NCI-H2196 (cell line): ENCODE data around the gene DLG2.

Experiments used
- DNase-seq: peaks from one replicate; lab custom pipeline; 2025; ENCODE audit not compliant: unreplicated experiment; lab: John Stamatoyannopoulos, UW

Gene DLG2

DNA sequence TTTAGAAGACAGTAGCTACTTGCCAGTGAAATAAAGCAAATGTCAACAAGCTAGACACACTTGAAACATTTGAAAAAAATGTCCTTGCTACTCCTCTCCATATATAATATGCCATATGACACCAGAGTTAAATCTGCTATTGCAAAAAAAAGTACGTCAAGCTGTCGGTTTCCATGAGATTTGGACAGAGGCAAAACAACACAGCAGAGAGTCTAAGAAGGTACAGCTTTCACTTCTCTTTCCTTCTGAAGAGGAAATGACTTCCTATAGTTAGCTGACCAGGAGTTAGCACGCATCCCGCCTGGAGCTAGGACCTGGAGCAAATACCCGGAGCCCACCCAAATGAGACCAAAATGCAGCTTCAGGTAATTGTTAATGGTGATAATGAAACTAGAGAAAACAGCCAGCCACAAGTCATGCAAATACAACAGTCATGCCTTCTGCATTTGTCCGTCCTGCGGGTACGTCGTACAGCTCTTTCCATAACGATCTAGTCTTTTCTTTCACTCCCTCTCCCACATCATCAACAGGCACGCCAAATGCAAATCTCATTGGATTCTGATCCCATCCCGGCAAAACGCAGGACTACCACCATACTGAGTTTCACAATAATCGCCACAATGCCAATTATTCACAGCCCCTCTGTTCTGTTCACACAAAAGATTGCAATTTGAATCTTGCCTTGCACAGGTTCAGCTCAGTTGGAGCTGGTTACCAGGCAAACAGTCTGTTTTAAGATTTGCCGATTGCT, 1945.9 kb downstream of the DLG2 start:
- no peak for DNase-seq

DNA sequence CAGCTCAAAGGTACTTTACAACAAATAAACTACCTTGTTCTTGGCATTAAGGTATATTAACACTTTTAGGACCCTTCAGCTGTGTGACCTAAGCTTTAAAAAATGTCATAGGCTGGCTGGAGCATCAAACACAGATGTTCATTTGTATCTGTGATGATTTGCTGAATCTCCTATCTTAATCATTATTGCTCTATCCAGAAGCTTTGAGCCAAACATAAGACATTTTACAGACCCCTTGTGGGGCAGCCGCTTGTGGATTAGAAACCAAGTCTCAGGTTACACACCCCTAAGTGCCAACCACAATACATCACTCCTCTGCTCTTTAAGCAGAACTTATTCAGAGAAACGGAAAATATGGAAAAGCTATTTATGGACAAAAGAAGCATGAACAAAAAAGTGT, 1946.8 kb downstream of the DLG2 start:
- DNase-seq: no peak

DNA sequence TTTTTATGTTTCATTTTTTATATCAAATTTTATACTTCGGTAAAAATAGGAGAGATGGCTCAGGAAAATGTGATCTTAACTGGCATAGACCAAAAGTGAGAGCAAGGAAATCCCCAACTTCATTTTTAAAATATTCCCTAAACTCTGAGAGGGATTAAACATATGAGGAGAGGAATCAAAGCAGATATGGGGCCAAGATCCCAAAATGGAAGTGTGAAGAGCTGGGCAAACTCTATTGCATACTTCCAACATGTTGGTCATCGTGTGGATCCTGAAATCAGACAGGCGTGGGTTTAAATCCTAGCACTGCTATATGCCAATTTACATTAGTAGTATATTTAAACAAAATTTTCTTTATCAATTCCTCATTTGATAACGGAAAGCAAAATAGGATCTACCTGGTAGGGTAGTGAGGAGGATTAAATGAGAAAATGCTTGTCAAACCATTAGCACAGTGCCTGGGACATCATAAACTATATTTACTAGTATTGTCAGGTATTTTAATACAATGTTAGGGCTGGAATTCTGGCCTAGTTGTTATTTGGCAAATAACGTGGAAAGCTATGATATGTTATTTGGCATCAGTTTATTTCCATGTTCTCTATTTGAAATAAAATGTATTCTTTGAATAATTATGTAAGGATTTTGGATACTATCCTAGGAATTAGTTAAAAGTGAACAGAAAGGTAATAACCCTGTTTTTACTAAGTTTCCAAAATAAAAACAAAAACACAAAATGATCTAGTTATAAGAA, 1948.1 kb downstream of the DLG2 start:
- DNase-seq: no peak

DNA sequence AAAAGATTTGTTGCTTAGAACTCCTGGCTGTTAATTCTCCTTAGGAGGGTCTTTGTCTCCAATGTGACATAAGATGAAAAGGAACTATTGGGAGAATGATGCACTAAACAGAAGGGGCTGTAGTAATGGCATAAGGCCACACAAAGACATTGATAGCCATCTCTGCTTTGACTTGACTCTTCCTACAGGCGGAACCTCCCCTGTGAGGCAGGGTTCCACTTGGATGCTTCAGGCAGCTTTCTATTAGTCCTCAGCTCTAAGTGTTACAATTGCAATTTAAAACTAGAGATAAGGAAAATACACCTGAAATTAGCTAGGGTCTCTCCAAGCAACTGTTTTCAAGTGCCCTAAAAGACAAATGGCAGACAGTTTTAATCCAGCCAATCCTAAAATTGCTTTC, 1949.4 kb downstream of the DLG2 start:
- no peak for DNase-seq

DNA sequence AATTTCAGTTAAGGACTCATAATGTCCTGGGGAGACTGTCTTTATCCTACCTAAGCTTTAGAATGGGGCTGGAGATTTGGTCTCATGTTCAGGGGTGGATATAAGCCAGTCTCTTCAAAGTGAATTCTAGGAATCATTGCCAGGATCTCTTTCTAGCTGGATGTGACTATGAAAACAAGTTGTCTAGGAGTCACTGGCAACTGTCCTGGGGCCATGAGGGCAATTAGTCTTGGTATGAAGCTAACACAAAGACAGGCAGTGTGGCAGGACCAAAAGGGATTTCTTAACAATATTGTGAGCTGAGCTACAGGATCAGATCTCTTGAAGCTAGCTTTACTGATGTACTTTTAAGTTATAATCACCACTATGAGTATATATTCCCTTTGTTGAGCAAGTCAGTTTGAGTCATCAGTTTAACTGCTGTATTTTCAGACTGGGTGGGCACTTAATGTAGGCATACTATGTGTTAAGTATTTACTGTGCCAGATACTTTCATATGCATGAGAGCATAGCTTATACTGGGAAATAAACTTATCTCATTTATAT, 1951.0 kb downstream of the DLG2 start:
- DNase-seq: no peak

- no peak for DNase-seq
These were observed 1952.8 kb downstream of the DLG2 start for GRCh38 chr11:83674102-83674896.

GRCh38 chr11:83671289-83671688, 1955.9 kb downstream of the DLG2 start:
- no peak for DNase-seq

GRCh38 chr11:83666149-83666548, 1961.0 kb downstream of the DLG2 start:
- no peak for DNase-seq

- DNase-seq: no peak
These were observed 1963.2 kb downstream of the DLG2 start for GRCh38 chr11:83663988-83664387.

DNA sequence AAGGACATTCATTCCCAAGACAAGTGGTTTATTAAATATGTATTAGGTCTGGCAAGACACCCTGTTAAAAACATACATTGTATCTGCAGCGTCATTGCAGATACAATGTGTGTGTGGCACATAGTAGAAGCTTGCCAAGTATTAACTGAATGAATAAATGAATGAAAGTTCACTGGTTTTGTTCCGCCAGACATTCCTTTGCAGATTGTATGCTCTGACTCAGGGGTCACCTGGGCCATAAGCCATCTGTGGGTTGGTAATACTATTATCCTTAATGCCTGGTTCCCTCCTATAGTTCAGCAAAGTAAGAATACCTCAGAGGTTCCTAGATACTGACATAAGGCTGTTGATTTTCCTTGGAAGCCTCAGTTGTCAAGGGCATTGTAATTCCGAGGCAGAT, 1963.7 kb downstream of the DLG2 start:
- DNase-seq: no peak

DNA sequence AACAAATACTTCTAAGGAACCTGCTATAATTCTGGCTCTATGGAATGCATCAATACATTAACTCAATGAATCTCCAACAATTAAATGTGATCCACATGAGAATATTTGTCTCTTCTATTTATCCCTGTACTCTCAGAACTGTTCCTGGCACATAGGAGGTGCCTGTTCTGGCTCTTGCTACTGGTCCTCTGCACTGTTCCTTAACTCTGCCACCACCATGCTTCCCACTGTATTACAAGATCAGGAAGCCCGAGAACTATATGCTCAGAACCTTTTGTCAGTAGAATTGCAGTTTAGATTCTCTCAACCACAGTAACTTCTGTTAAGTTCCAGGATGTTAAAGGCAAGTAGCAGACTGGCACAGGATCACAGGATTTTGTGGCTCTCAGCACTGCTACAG, 1964.7 kb downstream of the DLG2 start:
- no peak for DNase-seq

DNA sequence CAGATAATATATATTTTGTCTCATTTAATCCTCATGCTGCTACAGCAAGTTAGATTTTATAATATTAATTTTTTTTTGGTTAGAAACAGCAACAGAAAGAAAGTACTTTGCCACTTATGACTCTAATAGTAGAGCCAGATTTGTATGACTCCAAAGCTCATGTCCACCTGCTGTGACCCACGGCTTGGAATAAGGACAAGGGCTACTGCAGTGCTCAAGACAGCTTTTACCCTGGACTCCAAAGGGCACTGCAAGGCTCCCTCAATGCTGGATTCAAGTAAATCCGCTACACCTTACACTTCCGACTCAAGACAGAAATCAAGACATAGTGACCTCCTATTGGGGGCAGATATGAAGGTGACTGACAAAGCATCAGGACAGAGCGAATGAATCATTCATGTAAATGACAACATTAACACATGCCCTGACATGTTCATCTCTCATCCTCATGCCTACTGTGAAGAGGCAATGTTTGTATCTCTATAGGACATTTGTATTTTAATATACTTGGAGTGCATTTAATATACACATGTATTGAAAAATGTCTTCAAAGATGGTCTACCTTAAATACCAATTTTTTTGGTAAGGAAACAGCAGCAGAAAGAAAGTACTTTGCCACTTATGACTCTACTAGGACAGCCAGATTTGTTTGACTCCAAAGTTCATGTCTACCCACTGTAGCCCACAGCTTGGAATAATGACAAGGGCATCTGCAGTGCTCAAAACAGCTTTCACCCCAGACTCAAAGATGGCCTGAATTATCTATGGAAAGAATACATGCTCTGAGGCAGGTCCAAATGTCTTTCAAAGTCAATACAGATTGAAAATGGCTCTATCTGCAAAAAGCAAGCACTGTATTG, 1965.4 kb downstream of the DLG2 start:
- DNase-seq: no peak

GRCh38 chr11:83659466-83659865, 1967.7 kb downstream of the DLG2 start:
- no peak for DNase-seq

GRCh38 chr11:83656796-83657330, 1970.3 kb downstream of the DLG2 start:
- no peak for DNase-seq

- no peak for DNase-seq
These were observed 1971.2 kb downstream of the DLG2 start for GRCh38 chr11:83655976-83656375.

GRCh38 chr11:83649528-83649855, 1977.7 kb downstream of the DLG2 start:
- no peak for DNase-seq

- no peak for DNase-seq
These were observed 1978.3 kb downstream of the DLG2 start for GRCh38 chr11:83648610-83649527.

- DNase-seq: no peak
These were observed 1981.6 kb downstream of the DLG2 start for GRCh38 chr11:83645561-83645960.

DNA sequence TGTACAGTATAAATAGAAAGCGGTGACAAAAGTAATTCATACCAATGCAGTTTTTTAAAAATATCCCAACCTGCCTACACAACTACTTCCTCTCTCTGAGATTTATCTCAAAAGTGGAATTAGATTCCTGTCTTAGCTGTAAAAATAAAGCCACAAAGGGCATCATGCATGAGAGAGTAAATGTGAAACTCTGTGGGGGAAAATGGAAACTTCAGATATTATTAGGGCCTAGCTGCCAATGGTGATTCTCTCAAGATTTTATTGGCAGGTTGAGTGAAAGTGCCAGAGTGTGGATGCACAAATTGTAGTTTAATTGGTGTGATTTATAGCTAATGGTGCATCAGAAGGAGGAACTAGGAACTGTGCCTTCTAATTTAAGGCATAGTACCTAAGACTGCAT, 1984.0 kb downstream of the DLG2 start:
- DNase-seq: no peak
